HCT116 (cell line): ENCODE data around the gene ELK4. TPM values are rescaled to one million over a fixed set of nuclear protein-coding genes. Genes with fewer than 3 reads are reported as not detected.

Experiments
- ATAC-seq: fragments of 200-7000 bp; cut with Tn5 transposase; 2 replicates; pipeline ENCODE4 v1.9.1; 2020; ENCODE audit warnings: mild to moderate bottlenecking, moderate library complexity
- BruUV-seq: library from RNA; stranded (reverse); fragments of 400-500 nt; replicated peaks from 2 replicates; lab custom pipeline; 2021; lab: Mats Ljungman, UMichigan
- CTCF ChIA-PET: fragments of 300-600 bp; sonication (Branson Sonifier 250); formaldehyde crosslinking; loops from one replicate; lab custom pipeline; 2021; ENCODE audit warnings: antibody characterized with exemption; lab: Charles Lee
- POLR2A ChIA-PET: fragments of 300-600, 350-600 bp; sonication (Branson Sonifier 250); formaldehyde crosslinking; loops from one replicate; lab custom pipeline; 2021; ENCODE audit warnings: antibody characterized with exemption; lab: Charles Lee
- RAD21 ChIA-PET, 2 experiments: fragments of 300-600 bp; sonication (Branson Sonifier 250); formaldehyde crosslinking; loops; one replicate each; lab custom pipeline; 2023; ENCODE audit warnings: low total read pairs in 2 of 2; ENCODE audit not compliant: uncharacterized antibody in 2 of 2, unreplicated experiment in 2 of 2, low non-redundant PET in 1 of 2; lab: Charles Lee
- DNase-seq: peaks from one replicate; pipeline ENCODE4 v3.0.0-alpha.2; 2010; ENCODE audit warnings: low read depth, low spot score
- H2AFZ ChIP-seq: fragments of 200-600 bp; shearing (Covaris generic), sonication (generic); 2 replicates; pipeline ENCODE4 v1.6.1; 2017; ENCODE audit warnings: low read depth, mixed run types, mixed read lengths, antibody characterized with exemption, low read length; ENCODE audit not compliant: poor library complexity, severe bottlenecking
- H3K27ac ChIP-seq: 2 replicates; pipeline ENCODE4 v1.5.1; 2012; ENCODE audit warnings: low read depth, low read length
- H3K27me3 ChIP-seq: fragments of 200-600 bp; sonication (generic); 2 replicates; pipeline ENCODE4 v1.6.1; 2016; ENCODE audit warnings: mixed run types, low read length, mixed read lengths; ENCODE audit not compliant: insufficient read depth
- H3K36me3 ChIP-seq, 2 experiments: fragments of 200-500 bp in 1 of 2; fragments of 200-600 bp in 1 of 2; sonication (Bioruptor generic) in 1 of 2; sonication (generic) in 1 of 2; 2 replicates each; pipeline versions ENCODE4 v1.5.1 to v1.6.1; 2014 to 2016; ENCODE audit warnings: low read length in 2 of 2, inconsistent platforms in 1 of 2, mixed read lengths in 1 of 2, mixed run types in 1 of 2; ENCODE audit not compliant: insufficient read depth in 2 of 2, control insufficient read depth in 1 of 2
- H3K4me1 ChIP-seq, 2 experiments: fragments of 200-600 bp in 1 of 2; sonication (generic) in 1 of 2; 2 replicates each; pipeline versions ENCODE4 v1.5.1 to v1.6.1; 2012 to 2017; ENCODE audit warnings: low read length in 2 of 2, inconsistent platforms in 1 of 2, mild to moderate bottlenecking in 1 of 2, mixed read lengths in 1 of 2, mixed run types in 1 of 2, moderate library complexity in 1 of 2; ENCODE audit not compliant: insufficient read depth in 2 of 2, control insufficient read depth in 1 of 2
- H3K4me2 ChIP-seq: fragments of 200-600 bp; sonication (generic); 2 replicates; pipeline ENCODE4 v1.6.1; 2017; ENCODE audit warnings: mixed run types, low read length, mixed read lengths
- H3K4me3 ChIP-seq, 2 experiments: fragments of 200-600 bp in 1 of 2; sonication (generic) in 1 of 2; replicated peaks in 1 of 2; 2 replicates each; pipeline ENCODE4 v1.5.1; 2011 to 2016; ENCODE audit warnings: low read length in 2 of 2, control low read depth in 1 of 2, low read depth in 1 of 2, mild to moderate bottlenecking in 1 of 2, mixed read lengths in 1 of 2, mixed run types in 1 of 2
- H3K79me2 ChIP-seq: fragments of 200-600 bp; sonication (generic); 2 replicates; pipeline ENCODE4 v1.6.1; 2017; ENCODE audit warnings: mild to moderate bottlenecking, mixed run types, low read length, moderate library complexity, mixed read lengths; ENCODE audit not compliant: insufficient read depth
- H3K9ac ChIP-seq: fragments of 200-600 bp; sonication (generic); 2 replicates; pipeline ENCODE4 v1.6.1; 2016; ENCODE audit warnings: low read length, mixed read lengths
- H3K9me2 ChIP-seq: fragments of 200-600 bp; sonication (generic), shearing (Covaris generic); 2 replicates; pipeline ENCODE4 v1.6.1; 2017; ENCODE audit warnings: mixed run types, mild to moderate bottlenecking, moderate library complexity; ENCODE audit not compliant: insufficient read depth
- H3K9me3 ChIP-seq, 2 experiments: fragments of 200-500 bp in 1 of 2; fragments of 200-600 bp in 1 of 2; sonication (Bioruptor generic) in 1 of 2; sonication (generic) in 1 of 2; 2 replicates each; pipeline ENCODE4 v1.6.1; 2014 to 2017; ENCODE audit warnings: low read length in 2 of 2, mixed read lengths in 2 of 2, inconsistent platforms in 1 of 2, low read depth in 1 of 2, mild to moderate bottlenecking in 1 of 2, mixed run types in 1 of 2, moderate library complexity in 1 of 2; ENCODE audit not compliant: control insufficient read depth in 1 of 2, insufficient read depth in 1 of 2
- H4K20me1 ChIP-seq: fragments of 200-600 bp; sonication (generic), shearing (Covaris generic); 2 replicates; pipeline ENCODE4 v1.6.1; 2017; ENCODE audit warnings: mixed run types, mild to moderate bottlenecking, moderate library complexity; ENCODE audit not compliant: insufficient read depth
- CBX3 ChIP-seq: IDR thresholded peaks from 2 replicates; pipeline ENCODE4 v1.6.1; 2012; ENCODE audit warnings: low read depth
- ELF1 ChIP-seq: IDR thresholded peaks from 2 replicates; pipeline ENCODE4 v1.6.1; 2012; ENCODE audit warnings: low read depth, borderline replicate concordance
- EZH2 ChIP-seq: fragments of 200-600 bp; sonication (generic); IDR thresholded peaks from 2 replicates; pipeline ENCODE4 v1.6.1; 2017; ENCODE audit warnings: antibody characterized with exemption, mixed run types
- FOSL1 ChIP-seq: IDR thresholded peaks from 2 replicates; pipeline ENCODE4 v1.6.1; 2012; ENCODE audit warnings: low read depth
- POLR2AphosphoS5 ChIP-seq: IDR thresholded peaks from 2 replicates; pipeline ENCODE4 v1.6.1; 2011; ENCODE audit warnings: mild to moderate bottlenecking, low read depth, low read length, moderate library complexity
- RAD21 ChIP-seq: IDR thresholded peaks from 2 replicates; pipeline ENCODE4 v1.6.1; 2012; ENCODE audit warnings: low read depth, mild to moderate bottlenecking
- YY1 ChIP-seq: IDR thresholded peaks from 2 replicates; pipeline ENCODE4 v1.6.1; 2011; ENCODE audit warnings: low read length, low read depth, moderate library complexity, mild to moderate bottlenecking; ENCODE audit not compliant: insufficient replicate concordance; ENCODE audit errors: extremely low read depth
- ZFX ChIP-seq: fragments of 450-650 bp; IDR thresholded peaks from 2 replicates; pipeline ENCODE4 v1.6.1; 2017
- ZNF274 ChIP-seq: fragments of 200-500 bp; sonication (Bioruptor generic); IDR thresholded peaks from 2 replicates; pipeline ENCODE4 v1.6.1; 2014; ENCODE audit warnings: mild to moderate bottlenecking, low read depth, low read length, inconsistent platforms
- intact Hi-C: fragments of 100-400 bp; cut with micrococcal nuclease; formaldehyde crosslinking; loops from 2 replicates; pipeline ENCODE4 v1.10.0; 2022
- total RNA-seq: library from RNA; stranded (reverse); gene quantifications from one replicate; pipeline ENCODE4 v1.2.1, GENCODE V29; 2021; ENCODE audit not compliant: unreplicated experiment
- TF ChIP-seq, protein P1 (sequence below): IDR thresholded peaks from 2 replicates; pipeline ENCODE4 v1.6.1; 2012
- TF ChIP-seq, protein P2 (sequence below): IDR thresholded peaks from 2 replicates; pipeline ENCODE4 v1.6.1; 2012
- TF ChIP-seq, protein P3 (sequence below): IDR thresholded peaks from 2 replicates; pipeline ENCODE4 v1.6.1; 2012; ENCODE audit warnings: low read depth

ELK4 gene
- total RNA-seq, 1 experiment from 2014 or later = 46.2 TPM

DNA sequence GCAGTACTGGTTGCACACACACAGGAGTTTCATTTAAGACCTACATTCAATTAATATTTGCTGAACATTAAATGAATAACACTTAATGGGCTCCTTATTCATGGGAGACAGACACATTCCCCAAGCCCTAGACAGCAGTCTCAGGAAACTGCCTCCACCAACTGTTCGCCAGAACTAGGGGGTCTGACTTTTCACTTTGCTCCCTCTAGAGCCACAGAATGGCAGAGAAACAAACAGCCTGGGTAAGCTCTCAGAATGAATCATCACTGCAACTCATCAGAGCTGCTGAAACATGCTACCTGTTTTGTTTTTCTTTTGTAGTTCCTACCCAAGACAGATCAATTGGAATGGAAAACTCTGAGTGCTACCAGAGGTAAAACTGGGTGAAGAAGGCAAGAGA lies 31.7 kb downstream of the ELK4 start:
- H3K27ac ChIP-seq = no peak overlapping the region
- no peak for ATAC-seq
- RAD21 ChIA-PET = no interaction called here

More for the DNA sequence above, 31.7 kb downstream of the ELK4 start:
- Histone ChIP-seq H3K9me3 (no peaks in the 10 kb centered on the region), H3K4me2 (no peak overlapping the region), H3K4me3 (no peak overlapping the region), H3K4me1 (no peaks in the 10 kb centered on the region), H3K36me3 (no peaks in the 10 kb centered on the region), H3K9ac (no peak overlapping the region), H2AFZ (no peak overlapping the region), H3K9me2 (no peaks in the 10 kb centered on the region), H4K20me1 (no peaks in the 10 kb centered on the region), H3K79me2 (no peaks in the 10 kb centered on the region), H3K27me3 (no peaks in the 10 kb centered on the region)
- intact Hi-C loops = no loop called here
- BruUV-seq = no TSS peak
- DNase-seq = no peak
- CTCF ChIA-PET = interaction anchor here (1.1 kb wide), 1 partner anchor 8 kb away, joined by 6 read pairs; no protein-coding TSS in a partner anchor
- POLR2A ChIA-PET = no interaction called here
- no peak for TF ChIP-seq YY1
- TF ChIP-seq ZFX = no peak
- TF ChIP-seq POLR2AphosphoS5 = no peak
- TF ChIP-seq, protein P1, sequence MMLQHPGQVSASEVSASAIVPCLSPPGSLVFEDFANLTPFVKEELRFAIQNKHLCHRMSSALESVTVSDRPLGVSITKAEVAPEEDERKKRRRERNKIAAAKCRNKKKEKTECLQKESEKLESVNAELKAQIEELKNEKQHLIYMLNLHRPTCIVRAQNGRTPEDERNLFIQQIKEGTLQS = no peak
- TF ChIP-seq, protein P2, sequence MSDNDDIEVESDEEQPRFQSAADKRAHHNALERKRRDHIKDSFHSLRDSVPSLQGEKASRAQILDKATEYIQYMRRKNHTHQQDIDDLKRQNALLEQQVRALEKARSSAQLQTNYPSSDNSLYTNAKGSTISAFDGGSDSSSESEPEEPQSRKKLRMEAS = no peak
- TF ChIP-seq RAD21 = no peak
- TF ChIP-seq, protein P3, sequence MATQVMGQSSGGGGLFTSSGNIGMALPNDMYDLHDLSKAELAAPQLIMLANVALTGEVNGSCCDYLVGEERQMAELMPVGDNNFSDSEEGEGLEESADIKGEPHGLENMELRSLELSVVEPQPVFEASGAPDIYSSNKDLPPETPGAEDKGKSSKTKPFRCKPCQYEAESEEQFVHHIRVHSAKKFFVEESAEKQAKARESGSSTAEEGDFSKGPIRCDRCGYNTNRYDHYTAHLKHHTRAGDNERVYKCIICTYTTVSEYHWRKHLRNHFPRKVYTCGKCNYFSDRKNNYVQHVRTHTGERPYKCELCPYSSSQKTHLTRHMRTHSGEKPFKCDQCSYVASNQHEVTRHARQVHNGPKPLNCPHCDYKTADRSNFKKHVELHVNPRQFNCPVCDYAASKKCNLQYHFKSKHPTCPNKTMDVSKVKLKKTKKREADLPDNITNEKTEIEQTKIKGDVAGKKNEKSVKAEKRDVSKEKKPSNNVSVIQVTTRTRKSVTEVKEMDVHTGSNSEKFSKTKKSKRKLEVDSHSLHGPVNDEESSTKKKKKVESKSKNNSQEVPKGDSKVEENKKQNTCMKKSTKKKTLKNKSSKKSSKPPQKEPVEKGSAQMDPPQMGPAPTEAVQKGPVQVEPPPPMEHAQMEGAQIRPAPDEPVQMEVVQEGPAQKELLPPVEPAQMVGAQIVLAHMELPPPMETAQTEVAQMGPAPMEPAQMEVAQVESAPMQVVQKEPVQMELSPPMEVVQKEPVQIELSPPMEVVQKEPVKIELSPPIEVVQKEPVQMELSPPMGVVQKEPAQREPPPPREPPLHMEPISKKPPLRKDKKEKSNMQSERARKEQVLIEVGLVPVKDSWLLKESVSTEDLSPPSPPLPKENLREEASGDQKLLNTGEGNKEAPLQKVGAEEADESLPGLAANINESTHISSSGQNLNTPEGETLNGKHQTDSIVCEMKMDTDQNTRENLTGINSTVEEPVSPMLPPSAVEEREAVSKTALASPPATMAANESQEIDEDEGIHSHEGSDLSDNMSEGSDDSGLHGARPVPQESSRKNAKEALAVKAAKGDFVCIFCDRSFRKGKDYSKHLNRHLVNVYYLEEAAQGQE = no peak
- TF ChIP-seq EZH2 = no peak
- TF ChIP-seq ZNF274 = no peak
- no peak for TF ChIP-seq FOSL1
- no peak for TF ChIP-seq CBX3
- TF ChIP-seq ELF1 = no peak
